ENCODE data around the gene INPP5K. TPM values are rescaled to one million over a fixed set of nuclear protein-coding genes. Genes with fewer than 3 reads are reported as not detected.
"Not testable (repeated sequence)": the region's sequence is repeated elsewhere in the genome, so short reads cannot be mapped to it uniquely, and the experiment has no call there.

Gene INPP5K
- total RNA-seq, 1 experiment from 2014 or later: 26.2 TPM

DNA sequence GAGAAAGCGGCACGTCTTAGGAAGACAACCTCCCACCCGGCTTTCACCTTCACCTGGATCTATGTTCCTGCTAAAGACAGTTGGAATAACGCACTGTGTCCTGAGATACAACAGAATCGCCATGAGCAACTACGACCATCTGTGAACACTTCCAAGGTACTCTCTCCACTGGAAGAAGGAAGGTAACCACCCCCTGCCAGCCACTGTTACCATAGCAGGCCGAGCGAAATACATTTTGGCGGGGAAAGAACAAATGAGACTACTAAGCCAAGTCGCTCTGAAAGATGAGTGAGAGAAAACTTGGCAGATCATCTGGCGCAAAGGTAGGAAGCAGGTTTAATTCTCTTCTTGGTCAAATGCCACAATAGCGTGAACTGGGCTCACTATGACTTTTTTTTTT lies 70.2 kb downstream of the INPP5K start:
- no peaks in the 10 kb centered on the region for H3K4me1 ChIP-seq (ENCODE audit: insufficient read depth, low read length, poor library complexity, severe bottlenecking)
- BruUV-seq (replicated peaks): no TSS peak
- POLR2A ChIA-PET (ENCODE audit: low non-redundant PET): no interaction called here
- no peak overlapping the region for H3K4me3 ChIP-seq (ENCODE audit: low read depth, low read length, poor library complexity, severe bottlenecking)
- no peaks in the 10 kb centered on the region for H3K9me3 ChIP-seq (ENCODE audit: low read depth, low read length, poor library complexity, severe bottlenecking)
- H3K27me3 ChIP-seq (replicated peaks; ENCODE audit: insufficient read depth, low read depth, low read length, poor library complexity): no peaks in the 10 kb centered on the region
- intact Hi-C loops (cut with micrococcal nuclease; ENCODE audit: unreplicated experiment): no loop called here
- H3K36me3 ChIP-seq (ENCODE audit: insufficient read depth, low read length, poor library complexity, severe bottlenecking): no peaks in the 10 kb centered on the region
- no peak overlapping the region for H3K27ac ChIP-seq (ENCODE audit: low read depth, low read length, poor library complexity, severe bottlenecking)
- no peak for DNase-seq (ENCODE audit: low spot score)
- no peak for TF ChIP-seq EZH2 (IDR thresholded peaks at IDR 0.05; ENCODE audit: borderline replicate concordance, low read depth, low read length, poor library complexity, severe bottlenecking)
- TF ChIP-seq, protein P1, sequence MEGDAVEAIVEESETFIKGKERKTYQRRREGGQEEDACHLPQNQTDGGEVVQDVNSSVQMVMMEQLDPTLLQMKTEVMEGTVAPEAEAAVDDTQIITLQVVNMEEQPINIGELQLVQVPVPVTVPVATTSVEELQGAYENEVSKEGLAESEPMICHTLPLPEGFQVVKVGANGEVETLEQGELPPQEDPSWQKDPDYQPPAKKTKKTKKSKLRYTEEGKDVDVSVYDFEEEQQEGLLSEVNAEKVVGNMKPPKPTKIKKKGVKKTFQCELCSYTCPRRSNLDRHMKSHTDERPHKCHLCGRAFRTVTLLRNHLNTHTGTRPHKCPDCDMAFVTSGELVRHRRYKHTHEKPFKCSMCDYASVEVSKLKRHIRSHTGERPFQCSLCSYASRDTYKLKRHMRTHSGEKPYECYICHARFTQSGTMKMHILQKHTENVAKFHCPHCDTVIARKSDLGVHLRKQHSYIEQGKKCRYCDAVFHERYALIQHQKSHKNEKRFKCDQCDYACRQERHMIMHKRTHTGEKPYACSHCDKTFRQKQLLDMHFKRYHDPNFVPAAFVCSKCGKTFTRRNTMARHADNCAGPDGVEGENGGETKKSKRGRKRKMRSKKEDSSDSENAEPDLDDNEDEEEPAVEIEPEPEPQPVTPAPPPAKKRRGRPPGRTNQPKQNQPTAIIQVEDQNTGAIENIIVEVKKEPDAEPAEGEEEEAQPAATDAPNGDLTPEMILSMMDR (conservative IDR thresholded peaks at IDR 0.05; ENCODE audit: low read depth, low read length): no peak
- CTCF ChIA-PET: no interaction called here

DNA sequence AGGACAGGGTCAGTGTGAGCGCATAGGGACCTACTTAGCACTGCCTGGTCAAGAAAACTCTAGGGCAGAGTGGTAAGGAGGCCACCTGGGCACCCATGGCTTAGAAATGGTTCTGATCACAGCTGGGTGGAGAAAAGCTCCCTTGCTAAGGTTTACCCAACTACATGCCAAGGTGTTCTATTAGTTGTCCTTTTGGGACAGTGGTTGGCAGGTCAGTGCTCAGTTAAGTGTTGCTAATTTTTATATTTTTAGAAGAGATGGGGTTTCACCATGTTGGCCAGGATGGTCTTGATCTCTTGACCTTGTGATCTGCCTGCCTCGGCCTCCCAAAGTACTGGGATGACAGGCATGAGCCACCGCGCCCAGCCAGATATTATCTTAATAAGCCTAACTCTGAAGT lies 70.7 kb downstream of the INPP5K start:
- POLR2A ChIA-PET (ENCODE audit: low non-redundant PET); H3K36me3 ChIP-seq (ENCODE audit: insufficient read depth, low read length, poor library complexity, severe bottlenecking); H3K4me1 ChIP-seq (ENCODE audit: insufficient read depth, low read length, poor library complexity, severe bottlenecking); DNase-seq (ENCODE audit: low spot score); H3K27me3 ChIP-seq (replicated peaks; ENCODE audit: insufficient read depth, low read depth, low read length, poor library complexity); H3K27ac ChIP-seq (ENCODE audit: low read depth, low read length, poor library complexity, severe bottlenecking); intact Hi-C loops (cut with micrococcal nuclease; ENCODE audit: unreplicated experiment); BruUV-seq (replicated peaks); H3K4me3 ChIP-seq (ENCODE audit: low read depth, low read length, poor library complexity, severe bottlenecking); H3K9me3 ChIP-seq (ENCODE audit: low read depth, low read length, poor library complexity, severe bottlenecking); CTCF ChIA-PET: not testable (repeated sequence)

Other genes starting within 250 kb of the INPP5K start
- not detected in 2 replicates for gene BHLHA9, start 246.2 kb downstream of the INPP5K start, total RNA-seq (2021)
- gene TRARG1, start 236.9 kb downstream of the INPP5K start, total RNA-seq (2021): not detected in 2 replicates
- gene YWHAE, start 116.4 kb downstream of the INPP5K start, total RNA-seq (2021): 1,404 and 1,447 TPM in 2 replicates
- gene CRK, start 60.4 kb downstream of the INPP5K start, total RNA-seq (2021): 85.9 and 86.5 TPM in 2 replicates
- gene MYO1C, start 23.9 kb downstream of the INPP5K start, total RNA-seq (2021): 101 and 103 TPM in 2 replicates
- gene PITPNA, start 46.2 kb upstream of the INPP5K start, total RNA-seq (2021): 75.7 and 93.1 TPM in 2 replicates
- gene SLC43A2, start 112.2 kb upstream of the INPP5K start, total RNA-seq (2021): 0.06 and 1.2 TPM in 2 replicates
- gene SCARF1, start 129.1 kb upstream of the INPP5K start, total RNA-seq (2021): 0.24 TPM in 1 of 2 replicates, not detected in the other
- 0.73 and 1.6 TPM in 2 replicates for gene RILP, start 133.3 kb upstream of the INPP5K start, total RNA-seq (2021)
- 439 and 450 TPM in 2 replicates for gene PRPF8, start 168.3 kb upstream of the INPP5K start, total RNA-seq (2021)
- gene TLCD2, start 193.8 kb upstream of the INPP5K start, total RNA-seq (2021): 2.1 and 4.2 TPM in 2 replicates
- 18.6 and 19.4 TPM in 2 replicates for gene WDR81, start 208.1 kb upstream of the INPP5K start, total RNA-seq (2021)
- 0.28 and 0.37 TPM in 2 replicates for gene SERPINF2, start 226.3 kb upstream of the INPP5K start, total RNA-seq (2021)
- gene SERPINF1, start 245.4 kb upstream of the INPP5K start, total RNA-seq (2021): 47.8 and 91.0 TPM in 2 replicates

All from A673 (cell line).